Fibroblast of mammary gland (primary cell): ENCODE measurements around the gene NPM3.
"Not testable (repeated sequence)": the region's sequence is repeated elsewhere in the genome, so short reads cannot be mapped to it uniquely, and the experiment has no call there.

Experiments used
- DNase-seq: peaks from one replicate; pipeline ENCODE4 v3.0.0-alpha.2; 2010; ENCODE audit warnings: low read depth
- H3K4me3 ChIP-seq: 2 replicates; pipeline ENCODE4 v1.5.1; 2011; ENCODE audit warnings: low read depth, mild to moderate bottlenecking, low read length, moderate library complexity; ENCODE audit not compliant: control insufficient read depth
- CTCF ChIP-seq: conservative IDR thresholded peaks from 2 replicates; pipeline ENCODE4 v1.5.1; 2011; ENCODE audit warnings: low read depth, low read length, inconsistent platforms; ENCODE audit not compliant: control insufficient read depth, insufficient read depth

The NPM3 gene

GRCh38 chr10:101803511-101803910, 20.3 kb upstream of the NPM3 start:
- peak; percentile 53 for DNase-seq
- no peak for TF ChIP-seq CTCF
- H3K4me3 ChIP-seq = no peak overlapping the region

GRCh38 chr10:101797403-101798059, 14.3 kb upstream of the NPM3 start:
- no peak for DNase-seq
- H3K4me3 ChIP-seq = no peak overlapping the region
- no peak for TF ChIP-seq CTCF

- DNase-seq = no peak
- H3K4me3 ChIP-seq = no peak overlapping the region
- TF ChIP-seq CTCF = no peak
These were observed 10.3 kb upstream of the NPM3 start for GRCh38 chr10:101793526-101793925.

- DNase-seq = no peak
- TF ChIP-seq CTCF = no peak
- no peak overlapping the region for H3K4me3 ChIP-seq
These were observed 6.4 kb upstream of the NPM3 start for GRCh38 chr10:101789686-101790085.

- not testable (repeated sequence) for DNase-seq, H3K4me3 ChIP-seq
These were observed 6.0 kb upstream of the NPM3 start for GRCh38 chr10:101789231-101789630.

GRCh38 chr10:101785801-101786200, 2.6 kb upstream of the NPM3 start:
- no peak overlapping the region for H3K4me3 ChIP-seq
- TF ChIP-seq CTCF = no peak
- DNase-seq = no peak

- no peak for DNase-seq
- peak overlapping the region; percentile 91 for H3K4me3 ChIP-seq
- TF ChIP-seq CTCF = no peak
These were observed 1.3 kb upstream of the NPM3 start for GRCh38 chr10:101784558-101784957.
